Caki2 (cell line): ENCODE results near the gene RTCB. TPM values are rescaled to one million over a fixed set of nuclear protein-coding genes. Genes with fewer than 3 reads are reported as not detected.

Source experiments
- DNase-seq: peaks from one replicate; pipeline ENCODE4 v3.0.0-alpha.2; 2015; ENCODE audit warnings: low read depth
- in situ Hi-C: cut with HindIII; loops from 2 replicates; pipeline ENCODE4 v1.10.0; 2016; ENCODE audit warnings: low sequenced_read_pairs, low pct_unique_long_range_greater_than_20kb, mixed read lengths
- total RNA-seq: library from RNA; depleted of rRNA; stranded (reverse); fragments of >200 nt; shearing (Covaris generic); gene quantifications from 2 replicates; pipeline ENCODE4 v1.2.3, GENCODE V29; 2014; ENCODE audit warnings: low replicate concordance; rRNA removed

The RTCB gene
- 258 and 298 TPM in 2 replicates for total RNA-seq

DNA sequence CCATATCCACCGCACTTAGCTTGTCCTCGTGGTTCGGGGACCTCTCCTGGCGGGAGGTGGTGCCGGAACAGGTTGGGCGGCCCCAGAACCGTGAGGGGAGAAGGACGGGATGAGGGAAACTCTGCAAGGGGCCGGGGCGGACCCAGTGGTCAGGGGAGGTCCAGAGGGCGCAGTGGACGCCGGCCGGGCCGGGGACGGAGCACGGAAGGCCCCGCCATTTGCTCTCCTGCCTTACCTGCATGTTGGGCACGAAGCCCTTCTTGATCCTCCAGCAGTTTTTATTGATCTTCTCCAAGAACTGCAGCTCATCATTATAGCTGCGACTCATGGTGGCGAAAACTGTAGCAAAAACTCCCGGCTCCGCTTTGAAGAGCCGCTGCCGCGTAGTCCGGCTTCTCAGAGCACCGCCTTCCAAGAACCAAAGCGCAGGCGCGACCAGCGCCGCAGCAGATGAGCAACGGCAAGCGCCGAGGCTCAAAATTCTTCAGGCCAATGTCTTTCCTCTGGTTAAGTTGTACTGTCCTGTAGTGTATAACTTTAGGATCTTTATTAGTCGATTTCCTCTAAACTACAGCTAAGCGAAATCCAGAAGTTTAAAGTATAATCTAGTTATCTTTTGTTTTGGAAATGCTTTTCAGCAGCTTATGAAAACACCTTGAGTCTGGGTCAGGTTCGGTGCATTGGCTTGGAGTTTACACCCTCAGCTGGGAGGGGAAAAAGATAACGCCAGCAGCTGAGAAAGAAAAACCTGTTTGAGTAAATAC is at the start of gene RTCB:
Gene RTCB (minus strand): TSS at position 419 of the 764 bp plus-strand sequence. CDS start 91 bp downstream, at position 328.
- peak; percentile 87 for DNase-seq
- in situ Hi-C loops: no loop called here

DNA sequence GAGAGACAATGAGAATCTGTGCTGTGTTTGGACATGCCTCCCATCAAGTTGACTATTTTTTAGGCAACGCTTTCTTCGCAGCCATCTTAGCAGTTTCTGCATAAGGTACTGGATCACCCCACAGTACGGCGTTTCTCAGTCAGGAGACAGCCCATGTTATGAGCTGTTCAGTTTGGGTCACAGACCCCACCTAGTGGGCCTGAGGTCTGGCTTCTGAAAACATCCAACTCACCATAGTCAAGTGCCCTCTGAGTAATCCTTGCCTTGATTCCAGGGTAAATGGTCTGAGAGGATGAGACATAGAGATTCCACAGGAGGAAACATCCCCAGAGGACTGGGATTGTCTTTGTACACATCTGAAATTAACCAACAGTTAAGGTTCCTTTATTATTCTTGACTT is 45.0 kb upstream of the RTCB start:
- in situ Hi-C loops: no loop called here
- no peak for DNase-seq

DNA sequence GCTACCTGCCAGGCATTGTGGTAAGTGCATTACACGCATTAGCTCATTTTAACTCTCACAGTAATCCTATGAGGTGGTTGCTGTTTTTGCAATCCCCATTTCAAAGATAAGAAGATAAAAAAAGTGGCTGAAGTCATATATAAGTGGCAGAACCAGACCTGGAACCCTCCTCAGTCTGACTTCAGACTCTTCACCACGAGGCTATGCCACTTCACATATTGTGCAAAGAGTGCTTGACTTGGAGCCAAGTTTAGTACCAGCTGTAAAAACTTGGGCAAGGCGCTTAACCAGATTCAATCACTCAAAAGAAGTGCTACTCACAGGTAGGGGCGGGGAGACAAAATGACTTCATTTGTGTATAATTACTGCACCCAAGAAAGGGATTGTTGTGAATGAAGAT is 36.9 kb upstream of the RTCB start:
- in situ Hi-C loops: no loop called here
- DNase-seq: no peak

DNA sequence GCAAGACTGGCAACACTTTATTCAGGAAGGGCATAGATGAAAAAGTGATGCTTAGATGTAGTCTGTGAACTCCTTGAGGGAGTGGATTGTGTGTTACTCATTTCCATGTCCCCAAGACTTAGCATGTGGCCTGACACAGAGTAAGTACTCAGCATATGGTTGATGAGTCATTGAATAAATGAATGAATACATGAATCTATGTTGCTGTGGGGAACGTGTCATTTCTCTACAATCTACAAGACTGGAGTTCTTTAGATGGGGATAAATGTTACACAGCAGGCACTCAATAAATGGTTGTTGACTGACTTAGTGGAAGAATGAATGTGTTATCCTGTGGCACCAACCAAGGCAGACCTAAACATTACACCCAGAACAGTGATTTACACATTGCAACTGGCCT is 34.3 kb upstream of the RTCB start:
- DNase-seq: no peak
- in situ Hi-C loops: no loop called here

DNA sequence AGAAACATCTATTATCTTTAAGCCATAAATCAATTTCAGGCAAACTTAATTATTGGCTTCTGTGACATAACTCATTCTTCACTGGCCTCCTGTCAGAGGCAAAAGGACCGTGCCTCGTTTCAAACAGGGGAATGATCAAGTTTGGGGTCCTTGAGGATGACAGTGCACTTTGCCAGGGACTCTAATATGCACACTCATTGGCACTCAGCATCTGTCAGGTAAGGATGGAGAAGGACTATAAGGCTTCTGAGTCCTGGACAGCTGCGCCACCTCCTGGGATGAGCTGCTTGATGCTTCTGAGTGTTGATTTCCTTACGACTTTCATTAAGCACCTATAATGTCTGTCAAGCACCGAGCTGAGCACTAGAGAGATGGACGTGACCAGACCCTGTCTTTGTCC is 32.0 kb upstream of the RTCB start:
- peak; percentile 30 for DNase-seq
- in situ Hi-C loops: no loop called here

DNA sequence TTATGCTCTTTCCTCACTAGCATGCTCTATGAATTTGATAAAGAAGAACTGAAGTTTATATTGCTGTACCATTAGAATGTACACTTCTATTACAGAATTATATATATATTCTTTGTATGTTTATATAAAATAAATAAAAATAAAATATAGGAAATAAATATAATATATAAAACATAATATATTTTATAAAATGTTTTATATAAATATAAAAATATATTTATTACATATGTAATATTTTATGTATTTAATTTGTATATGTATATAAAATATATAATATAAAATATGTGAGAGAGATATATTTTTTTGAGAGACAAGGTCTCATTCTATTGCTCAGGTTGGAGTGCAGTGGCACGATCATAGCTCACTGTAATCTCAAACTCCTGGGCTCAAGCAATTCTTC is 18.3 kb upstream of the RTCB start:
- in situ Hi-C loops: no loop called here
- DNase-seq: no peak

DNA sequence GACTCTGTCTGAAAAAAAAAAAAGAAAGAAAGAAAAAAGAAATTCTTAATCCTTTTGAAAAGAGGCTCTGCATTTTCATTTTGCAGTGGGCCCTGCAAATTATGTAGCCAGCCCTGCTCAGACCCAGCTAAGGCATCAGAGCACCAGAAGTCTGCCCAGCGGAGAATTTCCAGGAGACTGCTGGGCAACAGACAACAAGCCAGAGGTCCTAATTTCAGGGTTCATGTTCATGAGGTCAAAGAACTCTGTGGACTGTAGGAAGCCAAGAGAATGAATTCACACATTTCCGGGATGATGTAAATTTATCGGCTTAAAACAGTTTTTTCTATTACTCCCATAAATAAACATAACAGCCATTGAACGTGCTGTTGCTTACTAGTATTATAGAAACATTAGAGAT is 14.8 kb upstream of the RTCB start:
- in situ Hi-C loops: no loop called here
- DNase-seq: no peak

DNA sequence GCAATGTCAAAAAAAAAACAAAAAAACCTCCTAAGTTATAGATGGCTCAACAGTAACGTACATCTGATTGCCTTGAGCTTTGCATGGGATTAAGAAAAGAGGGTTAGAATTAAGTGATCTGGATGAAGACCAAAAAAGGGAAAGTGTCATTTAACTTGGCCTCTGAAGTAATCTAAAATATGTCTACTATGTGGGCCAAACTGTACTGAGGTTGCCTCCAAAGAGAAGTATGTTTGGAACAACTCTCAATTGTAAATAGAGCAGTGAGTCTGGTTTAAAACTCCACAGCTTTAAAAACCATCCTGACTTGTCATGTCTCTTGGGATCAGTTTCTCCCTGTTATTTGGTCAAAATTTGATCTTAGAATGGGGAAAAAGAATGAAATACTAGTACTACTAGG is 11.6 kb upstream of the RTCB start:
- DNase-seq: no peak
- in situ Hi-C loops: no loop called here

DNA sequence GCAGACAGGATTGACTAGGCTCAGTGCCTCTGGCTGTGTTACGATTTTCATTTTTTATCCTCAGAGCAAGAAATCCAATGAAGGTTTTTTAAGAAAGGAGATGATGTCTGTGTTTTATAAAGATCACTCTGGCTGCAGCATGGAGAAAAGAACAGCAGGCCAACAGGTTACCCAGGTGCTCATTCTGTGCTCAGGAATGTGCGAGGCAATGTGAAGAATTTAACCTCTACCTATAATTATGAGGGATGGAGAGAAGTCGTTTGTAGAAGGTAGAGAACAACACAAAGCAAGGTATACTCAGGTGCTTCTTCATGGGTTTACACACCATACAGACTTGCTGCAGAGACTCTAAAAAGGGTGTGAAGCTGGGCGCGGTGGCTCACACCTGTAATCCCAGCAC is 10.0 kb upstream of the RTCB start:
- no peak for DNase-seq
- in situ Hi-C loops: no loop called here

DNA sequence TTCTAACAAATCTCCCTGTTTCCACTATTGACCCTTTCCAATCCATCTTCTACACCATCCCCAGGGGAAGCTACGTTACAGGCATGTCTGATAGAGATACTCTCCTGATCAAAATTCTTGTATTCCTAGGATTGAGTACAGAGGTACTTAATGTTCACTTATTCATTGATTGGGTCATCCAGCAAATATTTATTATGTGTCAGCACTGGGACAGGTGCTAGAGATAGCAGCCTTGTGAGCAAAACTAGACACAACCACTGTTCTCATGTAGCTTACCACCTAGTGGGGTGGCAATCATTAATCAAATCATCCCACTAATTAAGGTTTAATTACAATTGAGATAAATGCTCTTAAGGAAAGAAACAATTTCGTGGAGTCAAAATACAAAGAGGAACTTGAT is 9.4 kb upstream of the RTCB start:
- in situ Hi-C loops: no loop called here
- no peak for DNase-seq

DNA sequence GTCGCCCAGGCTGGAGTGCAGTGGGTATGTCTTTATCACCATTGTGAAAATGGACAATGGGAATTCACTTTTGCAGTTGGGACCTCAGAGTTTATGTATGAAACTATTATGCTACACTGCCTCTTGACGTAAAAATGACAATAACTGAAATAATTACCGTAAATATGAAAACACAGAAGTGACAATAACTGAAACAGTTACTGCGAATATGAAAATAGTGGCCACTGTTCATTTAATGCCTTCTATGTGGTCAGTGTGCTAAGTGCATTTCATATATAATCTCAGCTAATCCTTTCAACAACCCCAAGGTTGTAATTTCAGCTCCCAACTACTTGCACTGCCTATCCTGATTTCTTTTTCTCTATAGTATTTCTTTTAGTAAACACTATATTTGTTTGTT is 5.9 kb upstream of the RTCB start:
- in situ Hi-C loops: no loop called here
- no peak for DNase-seq

DNA sequence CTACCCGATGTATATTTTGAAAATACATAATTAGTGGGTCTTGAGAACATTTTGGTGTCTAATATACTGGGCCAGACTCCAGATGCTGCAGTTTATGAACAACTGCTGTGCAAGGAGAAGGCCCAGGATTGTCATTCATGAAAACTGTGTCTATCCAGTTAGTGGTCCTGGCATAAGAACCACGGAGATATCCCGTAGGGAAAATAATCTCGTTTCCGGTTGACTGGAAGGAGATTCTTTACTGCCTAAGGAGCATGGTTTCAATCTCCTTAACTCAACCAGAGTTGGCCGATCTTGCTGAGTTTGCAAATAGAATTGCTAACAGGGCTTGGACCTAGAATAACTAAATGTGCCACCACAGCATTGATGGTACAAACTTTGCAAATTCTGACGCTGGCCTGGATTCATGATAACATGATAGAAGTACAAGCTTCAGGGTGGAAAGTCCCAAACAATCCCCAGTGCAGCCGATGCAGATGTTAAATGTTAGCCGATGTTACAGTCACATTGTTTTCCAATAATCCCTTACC is 4.6 kb upstream of the RTCB start:
- in situ Hi-C loops: no loop called here
- no peak for DNase-seq

DNA sequence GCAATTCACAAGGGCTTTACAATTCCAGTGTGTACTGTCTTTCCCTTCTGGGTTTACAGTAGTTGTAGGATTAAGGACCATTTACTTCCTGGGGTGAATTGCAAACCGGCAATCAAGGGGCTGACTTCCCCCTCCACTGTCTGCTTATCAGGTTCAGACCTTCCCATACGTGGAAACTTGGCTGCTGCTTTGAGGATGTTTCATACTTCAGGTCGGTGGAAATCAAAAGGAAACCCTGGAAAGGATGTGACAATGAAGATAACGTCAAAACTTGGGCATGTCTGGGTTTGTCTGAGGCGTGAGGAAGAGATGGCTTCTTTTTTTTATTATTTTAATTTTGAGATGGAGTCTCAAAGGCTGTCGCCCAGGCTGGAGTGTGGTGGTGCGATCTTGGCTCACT is 2.1 kb upstream of the RTCB start:
- in situ Hi-C loops: no loop called here

DNA sequence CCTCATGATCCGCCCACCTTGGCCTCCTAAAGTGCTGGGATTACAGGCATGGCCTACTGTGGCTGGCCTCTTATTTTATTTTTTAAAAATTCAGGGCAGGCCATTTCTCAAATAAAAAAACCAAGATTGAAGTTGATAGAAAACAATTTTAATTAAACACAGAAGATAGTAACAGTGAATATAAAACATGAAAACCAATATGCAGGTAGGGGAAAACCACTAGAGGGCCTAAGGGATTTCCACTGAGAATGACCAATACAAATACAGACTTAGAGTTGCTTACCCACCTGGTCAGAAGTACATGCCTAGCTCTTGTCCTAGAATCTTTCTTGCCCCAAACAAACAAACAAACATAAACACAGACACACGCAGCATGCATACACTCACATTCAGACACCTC is 1.7 kb upstream of the RTCB start:
- DNase-seq: peak; percentile 37
- in situ Hi-C loops: no loop called here

More for the DNA sequence above, 2.1 kb upstream of the RTCB start:
- no peak for DNase-seq

DNA sequence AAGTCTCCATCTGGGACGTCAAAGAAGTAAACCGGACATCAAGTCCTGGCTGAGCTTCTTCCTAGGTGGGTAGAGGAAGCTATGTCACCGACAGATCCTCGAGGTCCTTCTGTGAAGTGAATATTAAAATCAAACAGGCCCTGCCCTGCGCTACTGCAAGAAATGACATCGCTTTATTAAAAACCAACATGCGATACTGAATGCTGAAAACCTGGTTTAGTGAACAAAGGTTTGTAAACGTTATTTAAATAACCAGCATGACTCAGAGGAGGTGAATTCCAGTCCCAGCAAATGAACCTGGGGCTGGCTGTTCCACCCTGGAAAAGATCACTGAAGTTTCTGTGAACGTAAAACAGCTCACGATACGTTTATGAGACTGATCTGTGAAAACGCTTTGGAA is 645 bp downstream of the RTCB start:
- in situ Hi-C loops: no loop called here
- peak; percentile 50 for DNase-seq

DNA sequence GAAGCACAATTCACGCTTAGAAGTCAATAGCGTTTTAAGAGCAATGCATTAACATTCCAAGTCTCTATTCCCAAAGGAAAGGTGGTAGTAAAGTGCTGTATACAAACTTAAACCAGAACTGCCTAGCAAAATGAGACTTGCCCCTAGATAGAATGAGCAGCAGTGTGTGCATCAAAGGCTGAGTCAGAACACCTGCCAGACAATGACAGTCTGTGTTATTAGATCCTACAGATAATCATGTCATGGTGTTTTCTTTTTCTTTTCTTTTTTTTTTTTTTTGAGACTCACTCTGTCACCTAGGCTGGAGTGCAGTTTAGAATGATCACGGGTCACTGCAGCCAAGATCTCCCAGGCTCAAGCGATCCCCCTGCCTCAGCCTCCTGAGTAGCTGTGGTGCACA is 1.6 kb downstream of the RTCB start:
- in situ Hi-C loops: no loop called here
- peak; percentile 51 for DNase-seq

DNA sequence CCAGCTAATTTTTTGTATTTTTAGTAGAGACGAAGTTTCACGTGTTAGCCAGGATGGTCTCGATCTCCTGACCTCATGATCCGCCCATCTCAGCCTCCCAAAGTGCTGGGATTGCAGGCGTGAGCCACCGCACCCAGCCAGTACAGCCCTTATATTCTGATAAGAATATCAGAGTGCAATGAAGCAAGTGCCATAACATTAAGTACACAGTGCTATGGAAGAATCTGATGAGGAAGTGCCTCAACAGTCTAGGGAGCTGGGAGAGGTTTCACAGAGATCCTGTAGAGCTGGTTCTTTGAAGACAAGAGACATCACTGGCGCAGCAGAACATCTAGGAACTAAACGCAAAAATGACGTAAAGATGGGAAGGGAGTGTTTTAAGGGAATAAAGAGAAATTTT is 2.1 kb downstream of the RTCB start:
- no peak for DNase-seq
- in situ Hi-C loops: loop anchor here (10.0 kb wide), 1 partner anchor 65 kb away; the partner anchor contains the start of gene FBXO7

DNA sequence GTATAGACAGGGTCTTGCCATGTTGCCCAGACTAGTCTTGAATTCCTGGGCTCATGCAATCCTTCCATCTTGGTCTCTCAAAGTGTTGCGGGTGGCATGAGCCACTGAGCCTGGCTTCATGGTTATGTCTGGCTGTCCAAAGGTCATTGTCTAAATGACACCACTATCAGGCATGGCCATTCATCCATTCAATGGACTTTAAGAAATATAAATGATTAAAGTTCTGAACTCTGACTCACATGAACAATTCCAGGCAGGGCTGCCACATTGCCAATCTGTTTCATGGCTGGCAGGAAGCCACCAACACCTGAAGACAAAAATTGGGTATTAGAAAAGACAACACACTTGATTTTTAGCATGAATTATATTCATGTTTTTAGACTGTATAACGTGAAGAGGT is 4.1 kb downstream of the RTCB start:
- in situ Hi-C loops: loop anchor here (10.0 kb wide), 1 partner anchor 67 kb away; the partner anchor contains the start of gene FBXO7
- DNase-seq: peak; percentile 52

DNA sequence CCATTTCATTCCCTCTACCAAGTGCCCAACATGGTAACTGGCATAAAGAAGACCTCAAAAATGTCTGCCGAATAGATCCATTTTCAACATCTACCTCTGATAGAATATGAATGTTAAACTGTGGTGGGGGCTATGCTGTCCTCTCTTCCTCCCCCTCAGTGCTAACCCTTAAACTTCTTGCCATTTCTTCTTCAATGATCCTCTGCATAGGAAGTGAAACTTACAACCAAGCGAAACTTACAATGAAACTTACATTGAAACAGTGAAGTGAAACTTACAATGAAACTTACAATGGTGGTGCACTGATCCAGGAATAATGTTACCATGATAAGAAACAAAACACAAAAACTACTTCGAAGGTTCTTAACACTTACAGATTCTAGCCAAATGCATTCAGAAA is 4.7 kb downstream of the RTCB start:
- DNase-seq: no peak
- in situ Hi-C loops: loop anchor here (10.0 kb wide), 1 partner anchor 67 kb away; the partner anchor contains the start of gene FBXO7

DNA sequence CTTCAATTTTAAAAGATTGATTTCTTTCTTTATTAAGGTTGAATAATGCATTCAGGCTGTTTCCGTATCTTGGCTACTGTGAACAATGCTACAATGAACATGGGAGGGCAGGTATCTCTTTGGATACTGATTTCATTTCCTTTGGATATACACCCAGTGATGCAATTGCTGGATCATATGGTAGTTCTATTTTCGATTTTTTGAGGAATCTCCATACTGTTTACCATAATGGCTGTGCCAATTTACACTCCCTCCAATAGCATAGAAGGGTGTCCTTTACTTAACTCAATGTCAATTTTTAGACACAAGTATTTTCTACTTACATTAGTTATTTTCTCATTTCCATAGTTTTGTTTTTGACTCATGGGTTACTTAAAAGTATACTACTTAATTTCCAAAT is 8.0 kb downstream of the RTCB start:
- DNase-seq: no peak
- in situ Hi-C loops: loop anchor here (10.0 kb wide), 1 partner anchor 71 kb away; the partner anchor contains the start of gene FBXO7
